ENCODE data around the gene HARS1. TPM values are rescaled to one million over a fixed set of nuclear protein-coding genes. Genes with fewer than 3 reads are reported as not detected.

HARS1 gene
- polyA plus RNA-seq, 1 experiment, result 76.3 TPM

GRCh38 chr5:140696891-140697492 lies 5.8 kb upstream of the HARS1 start:
- Histone ChIP-seq H3K4me3 (ENCODE audit: low read depth, low read length) (no peak overlapping the region), H3K27me3 (ENCODE audit: control insufficient read depth, insufficient read depth, low read length) (no peaks in the 10 kb centered on the region), H3K36me3 (ENCODE audit: control insufficient read depth, insufficient read depth, low read length) (peaks cover 24% of the 10 kb centered on the region)
- no peak for TF ChIP-seq CTCF (IDR thresholded peaks at IDR 0.05; ENCODE audit: insufficient read depth, low read depth, low read length)
- ChIA-PET CTCF (interaction anchor here (0.9 kb wide), 1 partner anchor 347 kb away, joined by 3 read pairs; no protein-coding TSS in a partner anchor), POLR2A (no interaction called here)
- DNase-seq (ENCODE audit: low read depth), result no peak

DNA sequence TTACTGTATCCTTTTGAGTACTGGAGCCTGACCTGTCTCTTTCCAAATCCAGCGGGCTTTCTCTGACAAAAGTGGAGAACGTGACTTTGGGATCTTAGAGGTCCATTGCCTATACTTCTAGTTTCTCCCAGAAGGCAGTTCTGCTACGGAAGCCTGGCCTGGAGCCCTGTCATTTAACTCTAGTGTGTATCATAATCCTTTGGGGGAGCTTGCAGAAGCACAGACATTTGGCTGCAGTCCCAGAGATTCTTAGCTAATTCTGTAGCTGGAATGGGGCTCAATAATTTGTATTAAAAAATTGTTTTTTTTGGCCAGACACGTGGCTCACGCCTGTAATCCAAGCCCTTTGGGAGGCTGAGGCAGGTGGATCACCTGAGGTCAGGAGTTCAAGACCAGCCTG lies 3.1 kb upstream of the HARS1 start:
- CTCF ChIA-PET, result interaction anchor here (1.0 to 1.6 kb wide), 2 partner anchors 17 to 19 kb away, joined by 3 to 4 read pairs; no protein-coding TSS in a partner anchor
- H3K27me3 ChIP-seq (ENCODE audit: control insufficient read depth, insufficient read depth, low read length), result no peaks in the 10 kb centered on the region
- peaks cover 24% of the 10 kb centered on the region for H3K36me3 ChIP-seq (ENCODE audit: control insufficient read depth, insufficient read depth, low read length)
- TF ChIP-seq CTCF (IDR thresholded peaks at IDR 0.05; ENCODE audit: insufficient read depth, low read depth, low read length), result no peak
- POLR2A ChIA-PET, result no interaction called here
- no peak for DNase-seq (ENCODE audit: low read depth)
- H3K4me3 ChIP-seq (ENCODE audit: low read depth, low read length), result no peak overlapping the region

DNA sequence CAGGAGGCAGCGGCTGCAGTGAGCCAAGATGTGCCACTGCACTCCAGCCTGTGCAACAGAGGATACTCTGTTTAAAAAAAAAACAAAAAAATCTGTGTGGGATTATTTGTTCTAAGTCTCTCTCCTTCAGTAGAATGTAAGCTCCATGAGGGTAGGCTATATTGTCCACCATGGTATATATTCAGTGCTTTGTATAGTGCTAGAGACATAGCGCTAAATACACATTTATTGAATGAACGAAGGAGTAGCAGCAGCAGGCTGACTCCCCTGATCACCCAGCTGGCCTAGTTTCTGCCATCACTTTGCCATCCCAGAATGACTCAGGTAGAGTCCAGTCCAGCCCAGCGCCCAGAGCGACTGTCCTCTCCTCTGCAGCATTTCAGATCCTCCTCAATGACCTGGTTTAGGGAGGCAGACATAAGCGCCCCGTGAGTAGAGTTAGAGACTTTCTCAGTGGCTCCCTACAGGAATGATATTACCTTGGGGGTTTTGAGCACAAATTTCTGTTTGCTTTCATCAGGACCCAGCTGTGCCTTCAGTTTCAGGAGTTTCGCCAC lies 716 bp downstream of the HARS1 start:
- no peak for DNase-seq (ENCODE audit: low read depth)
- TF ChIP-seq CTCF (IDR thresholded peaks at IDR 0.05; ENCODE audit: insufficient read depth, low read depth, low read length), result no peak
- CTCF ChIA-PET, result interaction anchor here (0.9 to 1.7 kb wide), 3 partner anchors 16 to 332 kb away, joined by 3 to 5 read pairs (median 3); no protein-coding TSS in a partner anchor
- Histone ChIP-seq H3K27me3 (ENCODE audit: control insufficient read depth, insufficient read depth, low read length) (no peaks in the 10 kb centered on the region), H3K4me3 (ENCODE audit: low read depth, low read length) (peak overlapping the region; percentile 94), H3K36me3 (ENCODE audit: control insufficient read depth, insufficient read depth, low read length) (peaks cover 8% of the 10 kb centered on the region)
- POLR2A ChIA-PET, result interaction anchor here (0.5 to 1.2 kb wide), 4 partner anchors 10 to 446 kb away, joined by 4 to 7 read pairs (median 4); partner anchors contain the start of gene ZMAT2

- TF ChIP-seq CTCF (IDR thresholded peaks at IDR 0.05; ENCODE audit: insufficient read depth, low read depth, low read length), result no peak
- ChIA-PET POLR2A (no interaction called here), CTCF (interaction anchor here (1.2 kb wide), 1 partner anchor 40 kb away, joined by 4 read pairs; no protein-coding TSS in a partner anchor)
- Histone ChIP-seq H3K27me3 (ENCODE audit: control insufficient read depth, insufficient read depth, low read length) (no peaks in the 10 kb centered on the region), H3K4me3 (ENCODE audit: low read depth, low read length) (no peak overlapping the region), H3K36me3 (ENCODE audit: control insufficient read depth, insufficient read depth, low read length) (peaks cover 29% of the 10 kb centered on the region)
- DNase-seq (ENCODE audit: low read depth), result no peak
Measured at GRCh38 chr5:140678993-140679392, 12.2 kb downstream of the HARS1 start.

DNA sequence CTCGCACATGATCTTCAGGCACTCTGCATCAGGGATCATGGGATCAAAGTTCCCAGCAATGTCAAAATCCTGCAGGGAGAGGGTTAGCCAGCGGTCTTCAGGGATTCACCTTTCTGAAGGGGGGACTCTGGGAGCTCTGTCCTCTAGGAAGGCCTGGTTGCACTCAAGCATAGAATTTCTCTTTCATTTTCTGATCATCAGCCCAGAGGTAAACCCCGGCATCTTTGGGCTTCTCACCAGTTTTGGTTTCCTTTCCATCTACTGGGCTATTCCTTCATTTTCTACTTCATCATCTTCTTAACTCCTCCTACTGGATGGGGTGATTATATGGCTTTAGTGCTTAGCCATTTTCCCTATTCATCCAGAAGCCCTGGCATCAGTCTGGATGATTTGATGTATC lies 13.2 kb downstream of the HARS1 start:
- peaks cover 31% of the 10 kb centered on the region for H3K36me3 ChIP-seq (ENCODE audit: control insufficient read depth, insufficient read depth, low read length)
- no peak overlapping the region for H3K4me3 ChIP-seq (ENCODE audit: low read depth, low read length)
- H3K27me3 ChIP-seq (ENCODE audit: control insufficient read depth, insufficient read depth, low read length), result no peaks in the 10 kb centered on the region
- POLR2A ChIA-PET, result no interaction called here
- DNase-seq (ENCODE audit: low read depth), result no peak
- CTCF ChIA-PET, result interaction anchor here (1.0 kb wide), 1 partner anchor 319 kb away, joined by 3 read pairs; no protein-coding TSS in a partner anchor
- TF ChIP-seq CTCF (IDR thresholded peaks at IDR 0.05; ENCODE audit: insufficient read depth, low read depth, low read length), result no peak

Data from BJ (cell line).